ENCODE results near the gene ERI2. TPM values are rescaled to one million over a fixed set of nuclear protein-coding genes. Genes with fewer than 3 reads are reported as not detected.

ERI2 gene
- total RNA-seq = 11.8 and 12.6 TPM in 2 replicates

GRCh38 chr16:20806168-20807050 is at the start of gene ERI2, which contains the start of gene REXO5:
Gene ERI2, minus strand, starts transcription at chr16:20806472. Its CDS starts 42 bp downstream, at chr16:20806430.
Gene REXO5, plus strand, starts transcription at chr16:20806527. Its CDS starts 427 bp downstream, at chr16:20806954.

GRCh38 chr16:20763461-20764232 is 42.6 kb downstream of the ERI2 start, which contains the start of gene ACSM3:
Gene ACSM3, plus strand, starts transcription at chr16:20764014. Its CDS starts 6,021 bp downstream, at chr16:20770035.

Other genes with a start within 250 kb of the ERI2 start
- gene ACSM2B, start 230.1 kb downstream of the ERI2 start, total RNA-seq = 0.16 TPM in 1 of 2 replicates, not detected in the other
- gene ACSM1, start 108.8 kb downstream of the ERI2 start, total RNA-seq = not detected in 2 replicates
- gene THUMPD1, start 64.7 kb downstream of the ERI2 start, total RNA-seq = 51.8 and 65.3 TPM in 2 replicates
- 0.32 and 1.4 TPM in 2 replicates for gene ACSM3, start 42.5 kb downstream of the ERI2 start, total RNA-seq
- 4.1 and 5.8 TPM in 2 replicates for gene REXO5, start 55 bp upstream of the ERI2 start, total RNA-seq
- gene DCUN1D3, start 93.9 kb upstream of the ERI2 start, total RNA-seq = 35.7 and 36.6 TPM in 2 replicates
- 63.9 and 64.9 TPM in 2 replicates for gene LYRM1, start 94.3 kb upstream of the ERI2 start, total RNA-seq